ENCODE measurements around the gene NODAL.

NODAL gene

GRCh38 chr10:70462349-70462984 is 21.0 kb upstream of the NODAL start:
- peak; percentile 91 for DNase-seq

GRCh38 chr10:70461397-70462348 is 20.2 kb upstream of the NODAL start:
- peak; percentile 3 for DNase-seq

DNA sequence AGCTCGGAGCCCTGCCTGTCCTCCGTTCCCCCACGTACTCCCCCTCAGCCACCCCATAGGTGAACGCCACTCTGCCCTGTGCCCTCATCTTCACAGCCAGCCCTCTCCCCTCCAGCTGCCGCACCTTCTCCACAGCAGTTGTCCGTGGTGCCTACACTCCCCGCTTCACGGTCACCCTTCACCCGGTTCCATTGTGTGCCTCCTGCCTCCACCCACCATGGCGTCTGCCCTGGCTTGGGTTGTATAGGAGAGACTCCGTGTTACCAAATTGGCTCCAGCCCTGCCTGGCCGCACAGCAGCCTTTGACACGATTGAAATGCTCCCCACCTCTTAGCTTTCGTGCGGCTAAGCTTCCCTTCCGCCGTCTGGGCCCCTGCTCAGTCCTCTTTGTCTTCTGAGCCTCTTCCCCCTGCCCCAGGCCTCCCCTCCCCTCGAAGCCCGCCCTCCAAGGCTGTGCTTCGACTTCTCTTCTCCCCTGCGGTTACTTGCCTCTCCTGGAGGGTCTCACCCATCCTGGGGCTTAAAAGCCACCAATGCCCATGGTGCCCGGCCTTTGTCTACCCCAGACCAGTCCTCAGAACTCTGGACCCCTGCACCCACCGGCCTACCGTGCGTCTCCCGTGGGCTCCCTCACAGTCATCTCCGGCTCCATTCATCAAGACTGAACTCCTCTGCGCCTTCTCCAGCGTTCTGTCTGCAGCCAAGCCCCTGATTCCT is 18.5 kb upstream of the NODAL start:
- no peak for DNase-seq

GRCh38 chr10:70459061-70459773 is 17.7 kb upstream of the NODAL start:
- no peak for DNase-seq

GRCh38 chr10:70458329-70459060 is 17.0 kb upstream of the NODAL start:
- DNase-seq = no peak

- no peak for DNase-seq
These were observed 16.4 kb upstream of the NODAL start for GRCh38 chr10:70457759-70458305.

DNA sequence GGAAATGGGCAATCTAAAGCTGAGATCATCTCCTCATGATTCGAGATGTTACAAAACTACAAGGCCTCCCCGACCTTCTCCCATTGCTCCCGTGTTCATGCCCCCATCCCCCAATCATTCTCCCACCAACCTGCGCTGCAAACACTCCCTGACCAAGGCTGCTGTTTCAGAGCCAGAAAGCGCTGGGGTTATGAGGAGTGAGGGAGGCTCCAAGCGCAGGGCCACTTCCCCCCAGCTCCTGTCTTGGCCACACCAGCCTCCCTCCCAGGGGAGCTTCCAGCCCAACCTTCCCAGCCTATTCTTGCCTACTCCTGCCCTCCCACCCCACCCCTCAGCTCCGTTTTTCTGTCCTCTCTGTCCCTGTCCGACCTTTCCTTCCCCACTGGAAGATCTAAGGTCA is 14.7 kb upstream of the NODAL start:
- DNase-seq = no peak

GRCh38 chr10:70455213-70455630 is 13.7 kb upstream of the NODAL start:
- no peak for DNase-seq

GRCh38 chr10:70448236-70448635 is 6.8 kb upstream of the NODAL start:
- no peak for DNase-seq

DNA sequence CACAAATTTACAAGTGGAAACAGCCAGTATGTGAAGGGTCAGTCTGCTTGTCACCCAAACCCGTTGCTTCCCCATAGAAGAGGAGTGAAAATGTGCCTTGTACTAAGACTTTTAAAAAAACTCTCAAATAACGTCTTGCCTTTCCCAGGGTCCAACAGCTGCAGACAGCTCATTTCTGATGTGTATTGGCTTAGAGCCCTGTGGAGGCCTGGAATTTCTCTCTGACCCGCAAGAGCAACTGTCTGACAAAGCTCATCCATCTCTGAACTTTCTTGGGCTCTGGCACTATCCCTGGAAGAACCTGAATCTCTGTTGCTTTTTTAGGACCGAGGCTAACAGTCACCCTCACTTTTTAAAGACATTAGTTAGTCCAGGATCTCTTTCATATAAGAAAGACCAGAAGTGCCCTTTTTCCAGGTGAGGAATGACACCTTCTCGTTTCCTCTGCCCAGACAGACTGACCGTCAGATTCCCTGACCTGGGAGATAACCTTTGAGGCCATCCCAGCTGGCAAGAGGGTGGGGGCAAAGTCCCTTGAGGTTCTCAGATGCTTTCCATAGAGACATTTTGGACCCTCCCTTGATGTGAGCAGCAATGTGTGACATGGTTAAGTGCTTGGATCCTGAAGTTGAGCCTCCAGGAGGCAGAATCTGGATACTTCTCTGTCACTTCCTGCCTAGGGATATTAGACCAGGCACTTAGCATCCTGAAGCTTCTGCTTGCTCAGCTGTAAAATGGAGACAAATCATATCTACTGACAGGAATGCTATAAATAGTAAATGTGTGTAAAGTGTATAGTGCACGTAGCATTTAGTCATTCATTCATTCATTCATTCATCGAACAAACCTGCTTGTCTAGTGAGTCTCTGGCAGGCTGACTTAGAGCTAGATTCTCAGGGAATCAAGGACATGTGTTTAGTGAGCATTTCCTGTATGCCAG is 4.5 kb upstream of the NODAL start:
- DNase-seq = no peak

- no peak for DNase-seq
These were observed 3.3 kb upstream of the NODAL start for GRCh38 chr10:70444744-70445143.

DNA sequence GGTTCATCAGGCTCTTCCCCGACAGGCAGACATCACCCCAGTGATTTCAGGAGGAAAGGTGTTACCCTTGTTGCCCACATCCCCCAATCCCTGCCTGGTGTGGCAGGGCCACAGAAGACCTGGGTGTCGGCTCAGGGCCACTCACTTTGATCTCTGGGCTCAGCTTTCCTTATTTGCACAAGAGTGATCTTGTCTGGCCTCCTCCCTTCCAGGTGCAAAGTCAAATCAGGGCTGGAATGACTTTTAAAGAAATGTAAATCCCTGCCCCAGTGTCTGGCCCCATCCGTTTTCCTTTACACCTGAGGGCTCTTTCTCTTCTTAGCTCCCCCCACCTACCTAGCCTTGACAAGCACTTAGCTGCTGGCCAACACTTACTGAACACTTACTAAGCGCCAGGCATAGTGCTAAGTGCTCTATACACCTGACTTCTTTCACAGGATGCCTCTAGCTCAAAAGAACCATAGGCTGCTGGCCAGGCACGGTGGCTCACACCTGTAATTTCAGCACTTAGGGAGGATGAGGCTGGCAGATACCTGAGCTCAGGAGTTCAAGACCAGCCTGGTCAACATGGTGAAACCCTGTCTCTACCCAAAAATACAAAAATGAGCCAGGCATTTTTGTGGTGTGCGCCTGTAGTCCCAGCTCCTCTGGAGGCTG is 979 bp upstream of the NODAL start:
- DNase-seq = no peak

- DNase-seq = no peak
These were observed 421 bp upstream of the NODAL start for GRCh38 chr10:70441895-70442309.

DNA sequence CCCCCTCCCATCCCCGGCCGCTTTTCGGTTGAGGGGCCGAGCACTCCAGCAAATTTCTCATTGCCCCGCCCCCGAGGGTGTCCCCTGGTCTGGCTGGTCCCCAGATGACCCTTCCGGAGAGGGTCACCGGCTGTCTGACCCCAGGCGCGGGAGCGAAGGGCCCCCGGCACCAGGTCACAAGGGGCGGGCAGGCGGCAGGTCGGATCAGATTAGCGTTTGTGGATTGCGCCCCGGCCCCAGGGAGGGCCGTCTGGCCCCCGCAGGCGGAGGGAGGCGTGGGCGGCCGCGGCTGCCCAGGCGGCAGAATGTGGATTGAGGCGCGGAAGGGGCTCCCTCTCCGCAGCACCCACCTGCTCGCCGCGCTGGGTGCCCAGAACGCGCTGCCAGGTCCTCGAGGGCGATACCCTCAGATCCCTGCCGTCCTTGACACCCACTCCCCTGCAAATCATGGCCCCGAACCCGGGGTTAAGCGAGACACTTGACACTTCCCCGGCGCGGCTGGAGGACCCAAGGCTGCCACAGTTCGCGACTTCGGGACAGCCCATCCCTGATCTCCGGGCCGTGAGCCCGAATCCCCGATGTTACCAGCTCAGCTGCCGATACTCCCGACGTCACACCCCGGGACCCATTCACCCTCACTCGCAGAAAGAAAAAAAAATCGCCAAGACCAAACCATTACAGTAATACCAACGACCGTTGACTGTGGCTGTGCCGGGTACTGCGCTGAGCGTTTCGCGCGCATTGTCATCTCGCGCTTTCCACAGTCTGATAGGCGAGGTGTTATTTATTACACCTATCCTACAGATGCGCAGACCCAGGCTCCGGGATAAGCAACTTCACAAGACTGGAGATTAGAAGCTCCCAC is 953 bp downstream of the NODAL start:
- DNase-seq = no peak

DNA sequence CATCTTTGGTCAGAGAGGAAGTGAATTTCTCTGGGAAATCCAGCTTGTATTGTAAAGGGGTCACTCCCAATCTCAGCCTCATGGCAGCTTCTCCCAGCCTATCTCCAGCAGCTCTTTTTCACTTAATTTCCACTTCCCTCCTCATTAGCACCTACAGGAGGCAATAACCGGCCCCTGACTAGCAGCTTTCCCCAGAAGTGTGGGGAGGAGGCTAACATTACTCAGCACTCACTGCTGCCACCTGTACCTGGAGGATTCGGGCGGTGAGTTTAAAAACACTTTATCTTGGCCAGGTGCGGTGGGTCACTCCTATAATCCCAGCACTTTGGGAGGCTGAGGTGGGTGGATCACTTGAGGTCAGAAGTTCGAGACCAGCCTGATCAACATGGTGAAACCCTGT is 3.8 kb downstream of the NODAL start:
- DNase-seq = no peak

- DNase-seq = no peak
These were observed 6.0 kb downstream of the NODAL start for GRCh38 chr10:70435241-70436085.

DNA sequence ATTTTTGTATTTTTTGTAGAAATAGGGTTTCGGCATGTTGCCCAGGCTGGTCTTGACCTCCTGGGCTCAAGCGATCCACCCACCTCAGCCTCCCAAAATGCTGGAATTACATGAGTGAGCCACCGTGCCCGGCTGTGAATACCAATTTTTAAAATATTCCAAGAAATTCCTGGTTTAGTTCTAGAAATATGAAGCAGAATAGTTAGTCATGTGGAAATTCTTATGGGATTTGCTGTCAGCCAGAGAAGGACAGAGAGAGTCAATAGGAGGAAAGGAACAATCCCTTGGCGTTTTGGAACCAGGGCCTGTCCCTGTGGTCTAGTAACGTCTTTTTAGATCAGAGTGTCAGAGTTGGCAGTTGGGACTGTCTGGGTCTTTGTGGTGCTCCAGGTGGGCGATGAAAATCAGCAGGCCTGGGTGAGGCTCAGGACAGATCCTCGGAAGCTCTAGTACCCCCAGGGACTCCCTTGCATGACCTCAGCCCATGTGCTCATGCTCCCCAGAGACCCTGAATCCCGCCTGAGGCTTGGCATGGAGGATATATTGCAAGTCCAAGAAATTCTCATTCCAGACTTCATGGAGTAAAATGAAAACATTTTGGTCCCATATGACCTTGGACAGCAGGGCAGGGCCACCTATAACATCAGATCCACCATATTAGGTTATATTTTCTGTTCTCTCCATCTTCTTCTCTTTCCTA is 7.8 kb downstream of the NODAL start:
- no peak for DNase-seq

All from NCI-H446 treated with DMSO at 0.1 percent for 48 hours (cell line).